Parathyroid adenoma (tissue), 2 donors: Measurements from ENCODE around the gene CADM2.

Experiments
- H2AFZ ChIP-seq: fragments of 300-600 bp; sonication (generic); one replicate; pipeline ENCODE4 v1.7.0; 2017; ENCODE audit warnings: antibody characterized with exemption, mild to moderate bottlenecking
- H3K27ac ChIP-seq: fragments of 300-600 bp; sonication (generic); one replicate; pipeline ENCODE4 v1.7.0; 2017
- H3K27me3 ChIP-seq: fragments of 300-600 bp; sonication (generic); one replicate; pipeline ENCODE4 v1.7.0; 2017; ENCODE audit warnings: low read length; ENCODE audit not compliant: control insufficient read depth, insufficient read depth
- H3K36me3 ChIP-seq: fragments of 300-600 bp; sonication (generic); one replicate; pipeline ENCODE4 v1.7.0; 2017; ENCODE audit warnings: low read length; ENCODE audit not compliant: control insufficient read depth, insufficient read depth
- H3K4me1 ChIP-seq: fragments of 300-600 bp; sonication (generic); one replicate; pipeline ENCODE4 v1.7.0; 2017; ENCODE audit warnings: control low read depth
- H3K4me2 ChIP-seq: fragments of 300-600 bp; sonication (generic); one replicate; pipeline ENCODE4 v1.7.0; 2017; ENCODE audit warnings: low read length
- H3K4me3 ChIP-seq: fragments of 300-600 bp; sonication (generic); one replicate; pipeline ENCODE4 v1.7.0; 2017; ENCODE audit warnings: low read depth, low read length
- H3K79me2 ChIP-seq: fragments of 300-600 bp; sonication (generic); one replicate; pipeline ENCODE4 v1.7.0; 2017; ENCODE audit warnings: control low read depth
- H3K9ac ChIP-seq: fragments of 300-600 bp; sonication (generic); one replicate; pipeline ENCODE4 v1.7.0; 2017; ENCODE audit warnings: mild to moderate bottlenecking
- H3K9me3 ChIP-seq: fragments of 300-600 bp; sonication (generic); one replicate; pipeline ENCODE4 v1.7.0; 2017; ENCODE audit warnings: low read length; ENCODE audit not compliant: control insufficient read depth
- CTCF ChIP-seq: fragments of 300-600 bp; sonication (generic); IDR thresholded peaks from one replicate; pipeline ENCODE4 v1.7.0; 2017; ENCODE audit warnings: antibody characterized with exemption, mild to moderate bottlenecking
- donor health status: primary hyperparathyroidism.

The CADM2 gene

GRCh38 chr3:85922374-85922773 lies 963.6 kb downstream of the CADM2 start:
- TF ChIP-seq CTCF = no peak
- no peaks in the 10 kb centered on the region for H3K9me3 ChIP-seq
- no peaks in the 10 kb centered on the region for H3K4me1 ChIP-seq
- no peak overlapping the region for H3K4me2 ChIP-seq
- H3K27ac ChIP-seq = no peak overlapping the region
- H3K36me3 ChIP-seq = no peaks in the 10 kb centered on the region
- H3K4me3 ChIP-seq = no peak overlapping the region
- no peak overlapping the region for H3K9ac ChIP-seq
- H3K27me3 ChIP-seq = no peaks in the 10 kb centered on the region
- H2AFZ ChIP-seq = no peak overlapping the region
- H3K79me2 ChIP-seq = no peaks in the 10 kb centered on the region

GRCh38 chr3:85930718-85931117 lies 971.9 kb downstream of the CADM2 start:
- H3K4me3 ChIP-seq = no peak overlapping the region
- H3K36me3 ChIP-seq = no peaks in the 10 kb centered on the region
- H3K4me1 ChIP-seq = no peaks in the 10 kb centered on the region
- H2AFZ ChIP-seq = no peak overlapping the region
- no peaks in the 10 kb centered on the region for H3K27me3 ChIP-seq
- H3K9me3 ChIP-seq = no peaks in the 10 kb centered on the region
- H3K79me2 ChIP-seq = no peaks in the 10 kb centered on the region
- no peak for TF ChIP-seq CTCF
- no peak overlapping the region for H3K4me2 ChIP-seq
- H3K27ac ChIP-seq = no peak overlapping the region
- no peak overlapping the region for H3K9ac ChIP-seq

- Histone ChIP-seq H3K27me3 (no peaks in the 10 kb centered on the region), H3K9me3 (no peaks in the 10 kb centered on the region), H3K4me1 (no peaks in the 10 kb centered on the region), H3K36me3 (no peaks in the 10 kb centered on the region), H3K4me3 (no peak overlapping the region), H3K27ac (no peak overlapping the region), H3K9ac (no peak overlapping the region), H3K79me2 (no peaks in the 10 kb centered on the region), H2AFZ (no peak overlapping the region), H3K4me2 (no peak overlapping the region)
- TF ChIP-seq CTCF = no peak
Measured at GRCh38 chr3:85933326-85933725, 974.5 kb downstream of the CADM2 start.

GRCh38 chr3:85935171-85935570 lies 976.4 kb downstream of the CADM2 start:
- no peaks in the 10 kb centered on the region for H3K79me2 ChIP-seq
- H3K4me2 ChIP-seq = no peak overlapping the region
- H3K4me3 ChIP-seq = no peak overlapping the region
- H3K4me1 ChIP-seq = no peaks in the 10 kb centered on the region
- no peaks in the 10 kb centered on the region for H3K9me3 ChIP-seq
- H3K27ac ChIP-seq = no peak overlapping the region
- H3K36me3 ChIP-seq = no peaks in the 10 kb centered on the region
- TF ChIP-seq CTCF = no peak
- H2AFZ ChIP-seq = no peak overlapping the region
- H3K9ac ChIP-seq = no peak overlapping the region
- H3K27me3 ChIP-seq = no peaks in the 10 kb centered on the region

- no peaks in the 10 kb centered on the region for H3K4me1 ChIP-seq
- H3K27ac ChIP-seq = no peak overlapping the region
- H2AFZ ChIP-seq = no peak overlapping the region
- no peaks in the 10 kb centered on the region for H3K79me2 ChIP-seq
- H3K36me3 ChIP-seq = no peaks in the 10 kb centered on the region
- no peak overlapping the region for H3K9ac ChIP-seq
- no peak overlapping the region for H3K4me3 ChIP-seq
- TF ChIP-seq CTCF = no peak
- H3K9me3 ChIP-seq = no peaks in the 10 kb centered on the region
- H3K27me3 ChIP-seq = no peaks in the 10 kb centered on the region
- no peak overlapping the region for H3K4me2 ChIP-seq
Measured at GRCh38 chr3:85939074-85939482, 980.3 kb downstream of the CADM2 start.
